Naive thymus-derived CD4-positive, alpha-beta T cell (primary cell): ENCODE results near the gene SLC11A1. TPM values are rescaled to one million over a fixed set of nuclear protein-coding genes. Genes with fewer than 3 reads are reported as not detected.

ENCODE experiments used
- ATAC-seq: fragments of 150-1000 bp; cut with Tn5 transposase; 2 replicates; pipeline ENCODE4 v1.10.0; 2021; ENCODE audit warnings: mild to moderate bottlenecking, moderate library complexity
- CTCF ChIA-PET: fragments of 350-600 bp; sonication (Branson Sonifier 250); formaldehyde crosslinking; loops from one replicate; lab custom pipeline; 2021; ENCODE audit warnings: antibody characterized with exemption; lab: Charles Lee
- POLR2A ChIA-PET: fragments of 350-600 bp; sonication (Branson Sonifier 250); formaldehyde crosslinking; loops from one replicate; lab custom pipeline; 2021; ENCODE audit warnings: antibody characterized with exemption, inconsistent platforms; lab: Charles Lee
- DNase-seq, 9 donors: peaks; one replicate each; pipeline versions ENCODE4 v3.0.0 to v3.0.0-alpha.2; 2020 to 2022; ENCODE audit warnings: mixed read lengths in 1 of 9
- H3K27ac ChIP-seq: one replicate; pipeline ENCODE4 v1.7.0; 2013; ENCODE audit warnings: mild to moderate bottlenecking, low read depth, low read length, moderate library complexity
- H3K27me3 ChIP-seq, 2 donors: one replicate each; pipeline ENCODE4 v1.7.0; 2013; ENCODE audit warnings: low read length in 2 of 2, mild to moderate bottlenecking in 2 of 2, moderate library complexity in 2 of 2; ENCODE audit not compliant: control insufficient read depth in 2 of 2, insufficient read depth in 2 of 2
- H3K36me3 ChIP-seq, 3 experiments: 1 replicate in 2 of 3; 2 replicates in 1 of 3; pipeline ENCODE4 v1.7.0; 2013; ENCODE audit warnings: low read length in 3 of 3, mild to moderate bottlenecking in 3 of 3, moderate library complexity in 1 of 3; ENCODE audit not compliant: insufficient read depth in 3 of 3, control insufficient read depth in 2 of 3
- H3K4me1 ChIP-seq, 2 donors: one replicate each; pipeline ENCODE4 v1.7.0; 2013; ENCODE audit warnings: low read length in 2 of 2, mild to moderate bottlenecking in 2 of 2, moderate library complexity in 1 of 2; ENCODE audit not compliant: control insufficient read depth in 2 of 2, insufficient read depth in 2 of 2
- H3K4me3 ChIP-seq: 2 replicates; pipeline ENCODE4 v1.7.0; 2013; ENCODE audit warnings: mild to moderate bottlenecking, low read length
- H3K9me3 ChIP-seq, 3 experiments: 1 replicate in 2 of 3; 2 replicates in 1 of 3; pipeline ENCODE4 v1.7.0; 2013; ENCODE audit warnings: low read length in 3 of 3; ENCODE audit not compliant: control insufficient read depth in 2 of 3
- H3K27ac Mint-ChIP-seq, 9 donors: one replicate each; pipeline ENCODE4 v1.8.0; 2020 to 2022; ENCODE audit warnings: mixed read lengths in 9 of 9, mild to moderate bottlenecking in 8 of 9, moderate library complexity in 5 of 9, inconsistent platforms in 2 of 9
- H3K27me3 Mint-ChIP-seq, 5 donors: one replicate each; pipeline ENCODE4 v1.8.0; 2021 to 2022; ENCODE audit warnings: mixed read lengths in 5 of 5, mild to moderate bottlenecking in 1 of 5
- H3K36me3 Mint-ChIP-seq, 5 donors: one replicate each; pipeline ENCODE4 v1.8.0; 2020 to 2022; ENCODE audit warnings: mixed read lengths in 5 of 5, mild to moderate bottlenecking in 3 of 5, inconsistent platforms in 1 of 5
- H3K4me1 Mint-ChIP-seq, 7 donors: one replicate each; pipeline ENCODE4 v1.8.0; 2020 to 2022; ENCODE audit warnings: mixed read lengths in 7 of 7, mild to moderate bottlenecking in 3 of 7, inconsistent platforms in 1 of 7
- H3K4me3 Mint-ChIP-seq, 10 donors: one replicate each; pipeline ENCODE4 v1.8.0; 2020 to 2022; ENCODE audit warnings: mild to moderate bottlenecking in 10 of 10, mixed read lengths in 10 of 10, moderate library complexity in 6 of 10, inconsistent platforms in 2 of 10
- H3K9me3 Mint-ChIP-seq, 11 donors: one replicate each; pipeline ENCODE4 v1.8.0; 2020 to 2022; ENCODE audit warnings: mixed read lengths in 11 of 11, mild to moderate bottlenecking in 4 of 11, inconsistent platforms in 1 of 11, moderate library complexity in 1 of 11
- intact Hi-C, 2 donors: fragments of 100-400 bp; cut with micrococcal nuclease; formaldehyde crosslinking; loops; one replicate each; pipeline ENCODE4 v1.15.1; 2023
- polyA plus RNA-seq, 2 donors: library from polyadenylated mRNA; unstranded; fragments of 300-500 nt; fragmentation: Illumina TruSeq; gene quantifications; one replicate each; pipeline ENCODE4 v1.2.3, GENCODE V29; 2021
- total RNA-seq, 6 experiments: library from RNA in 5 of 6; stranded (reverse) in 5 of 6; gene quantifications; 1 replicate in 5 of 6; 2 replicates in 1 of 6; pipeline ENCODE4 v1.2.3 and lab custom pipeline; 2021 to 2026

The SLC11A1 gene
- total and polyA plus RNA-seq, 7 experiments from 2014 or later, result 0.27 to 399 (median 1.1) TPM

GRCh38 chr2:218342837-218343236, 39.2 kb upstream of the SLC11A1 start:
- H3K4me3 Mint-ChIP-seq, result no peak overlapping the region
- Histone ChIP-seq H3K4me3 (no peak overlapping the region), H3K27ac (no peak overlapping the region), H3K4me1 (no peaks in the 10 kb centered on the region), H3K36me3 (no peaks in the 10 kb centered on the region), H3K27me3 (no peaks in the 10 kb centered on the region), H3K9me3 (no peaks in the 10 kb centered on the region)
- H3K27ac Mint-ChIP-seq, result no peak overlapping the region
- H3K9me3 Mint-ChIP-seq, result no peaks in the 10 kb centered on the region
- no peaks in the 10 kb centered on the region for H3K4me1 Mint-ChIP-seq
- no peaks in the 10 kb centered on the region for H3K27me3 Mint-ChIP-seq
- no peak for DNase-seq
- no peaks in the 10 kb centered on the region for H3K36me3 Mint-ChIP-seq
- no peak for ATAC-seq
- CTCF ChIA-PET, result interaction anchor here (1.1 to 1.7 kb wide), 3 partner anchors 13 to 41 kb away, joined by 3 to 6 read pairs (median 5); partner anchors contain the start of gene CATIP
- intact Hi-C loops, result no loop called here
- POLR2A ChIA-PET, result interaction anchor here (1.0 kb wide), 1 partner anchor 53 kb away, joined by 3 read pairs; no protein-coding TSS in a partner anchor

GRCh38 chr2:218343591-218343990, 38.5 kb upstream of the SLC11A1 start:
- Histone ChIP-seq H3K27me3 (no peaks in the 10 kb centered on the region), H3K4me1 (no peaks in the 10 kb centered on the region), H3K9me3 (no peaks in the 10 kb centered on the region), H3K4me3 (no peak overlapping the region), H3K36me3 (no peaks in the 10 kb centered on the region), H3K27ac (no peak overlapping the region)
- no peaks in the 10 kb centered on the region for H3K27me3 Mint-ChIP-seq
- no peak for ATAC-seq
- H3K4me3 Mint-ChIP-seq, result no peak overlapping the region
- intact Hi-C loops, result no loop called here
- no peaks in the 10 kb centered on the region for H3K9me3 Mint-ChIP-seq
- CTCF ChIA-PET, result interaction anchor here (1.0 to 1.7 kb wide), 4 partner anchors 13 to 61 kb away, joined by 3 to 6 read pairs (median 4); partner anchors contain the start of gene CATIP
- H3K27ac Mint-ChIP-seq, result peak overlapping the region in 3 of 9 donors; percentile 46 to 72 (median 53)
- H3K4me1 Mint-ChIP-seq, result no peaks in the 10 kb centered on the region
- POLR2A ChIA-PET, result interaction anchor here (1.3 kb wide), 1 partner anchor 26 kb away, joined by 4 read pairs; no protein-coding TSS in a partner anchor
- no peaks in the 10 kb centered on the region for H3K36me3 Mint-ChIP-seq
- DNase-seq, result no peak

GRCh38 chr2:218344090-218344754, 37.9 kb upstream of the SLC11A1 start:
- POLR2A ChIA-PET, result interaction anchor here (1.3 kb wide), 1 partner anchor 27 kb away, joined by 4 read pairs; no protein-coding TSS in a partner anchor
- Histone ChIP-seq H3K4me3 (no peak overlapping the region), H3K27me3 (no peaks in the 10 kb centered on the region), H3K36me3 (no peaks in the 10 kb centered on the region), H3K9me3 (no peaks in the 10 kb centered on the region), H3K27ac (no peak overlapping the region), H3K4me1 (no peaks in the 10 kb centered on the region)
- intact Hi-C loops, result no loop called here
- H3K27ac Mint-ChIP-seq, result peak overlapping the region in 2 of 9 donors; percentile 34 to 72
- H3K4me1 Mint-ChIP-seq, result no peaks in the 10 kb centered on the region
- H3K36me3 Mint-ChIP-seq, result no peaks in the 10 kb centered on the region
- H3K4me3 Mint-ChIP-seq, result no peak overlapping the region
- H3K27me3 Mint-ChIP-seq, result no peaks in the 10 kb centered on the region
- ATAC-seq (no peak), DNase-seq (no peak)
- H3K9me3 Mint-ChIP-seq, result no peaks in the 10 kb centered on the region
- CTCF ChIA-PET, result interaction anchor here (0.5 to 1.7 kb wide), 4 partner anchors 25 to 125 kb away, joined by 3 to 6 read pairs (median 4); no protein-coding TSS in a partner anchor

GRCh38 chr2:218344755-218345417, 37.2 kb upstream of the SLC11A1 start:
- H3K36me3 ChIP-seq, result no peaks in the 10 kb centered on the region
- Mint-ChIP-seq H3K27ac (no peak overlapping the region), H3K36me3 (peaks cover 0 to 4% (median 0%) of the 10 kb centered on the region in 5 donors), H3K4me1 (no peaks in the 10 kb centered on the region), H3K4me3 (no peak overlapping the region), H3K9me3 (peaks cover 0 to 4% (median 0%) of the 10 kb centered on the region in 11 donors), H3K27me3 (no peaks in the 10 kb centered on the region)
- POLR2A ChIA-PET, result interaction anchor here (1.5 kb wide), 1 partner anchor 11 kb away, joined by 3 read pairs; the partner anchor contains the start of gene CATIP
- no peak overlapping the region for H3K4me3 ChIP-seq
- H3K27me3 ChIP-seq, result no peaks in the 10 kb centered on the region
- no peak overlapping the region for H3K27ac ChIP-seq
- CTCF ChIA-PET, result interaction anchor here (0.6 to 1.7 kb wide), 2 partner anchors 11 to 43 kb away, joined by 3 to 6 read pairs; no protein-coding TSS in a partner anchor
- ATAC-seq (no peak), DNase-seq (no peak)
- intact Hi-C loops, result no loop called here
- no peaks in the 10 kb centered on the region for H3K9me3 ChIP-seq
- H3K4me1 ChIP-seq, result no peaks in the 10 kb centered on the region

GRCh38 chr2:218345491-218346236, 36.4 kb upstream of the SLC11A1 start:
- ATAC-seq (no peak), DNase-seq (no peak)
- intact Hi-C loops, result no loop called here
- Histone ChIP-seq H3K27ac (no peak overlapping the region), H3K27me3 (no peaks in the 10 kb centered on the region), H3K4me1 (no peaks in the 10 kb centered on the region), H3K9me3 (no peaks in the 10 kb centered on the region), H3K36me3 (no peaks in the 10 kb centered on the region), H3K4me3 (no peak overlapping the region)
- no peaks in the 10 kb centered on the region for H3K27me3 Mint-ChIP-seq
- CTCF ChIA-PET, result no interaction called here
- H3K27ac Mint-ChIP-seq, result peak overlapping the region in 1 of 9 donors; percentile 55
- no peaks in the 10 kb centered on the region for H3K4me1 Mint-ChIP-seq
- peaks cover 0 to 10% (median 0%) of the 10 kb centered on the region in 11 donors for H3K9me3 Mint-ChIP-seq
- no peak overlapping the region for H3K4me3 Mint-ChIP-seq
- H3K36me3 Mint-ChIP-seq, result peaks cover 0 to 4% (median 0%) of the 10 kb centered on the region in 5 donors
- POLR2A ChIA-PET, result interaction anchor here (1.5 kb wide), 1 partner anchor 11 kb away, joined by 3 read pairs; the partner anchor contains the start of gene CATIP

GRCh38 chr2:218347172-218347571, 34.9 kb upstream of the SLC11A1 start:
- Histone ChIP-seq H3K9me3 (peaks cover 0 to 6% (median 0%) of the 10 kb centered on the region in 3 experiments), H3K4me1 (no peaks in the 10 kb centered on the region), H3K36me3 (no peaks in the 10 kb centered on the region), H3K27ac (no peak overlapping the region), H3K4me3 (no peak overlapping the region), H3K27me3 (no peaks in the 10 kb centered on the region)
- H3K4me3 Mint-ChIP-seq, result no peak overlapping the region
- ChIA-PET POLR2A (interaction anchor here (1.5 kb wide), 1 partner anchor 45 kb away, joined by 4 read pairs; no protein-coding TSS in a partner anchor), CTCF (interaction anchor here (0.7 kb wide), 1 partner anchor 30 kb away, joined by 3 read pairs; no protein-coding TSS in a partner anchor)
- peak overlapping the region in 1 of 9 donors; percentile 74 for H3K27ac Mint-ChIP-seq
- no peaks in the 10 kb centered on the region for H3K4me1 Mint-ChIP-seq
- ATAC-seq, result no peak
- H3K9me3 Mint-ChIP-seq, result peaks cover 0 to 25% (median 8%) of the 10 kb centered on the region in 11 donors
- peaks cover 0 to 8% (median 4%) of the 10 kb centered on the region in 5 donors for H3K36me3 Mint-ChIP-seq
- peaks cover 0 to 3% (median 0%) of the 10 kb centered on the region in 5 donors for H3K27me3 Mint-ChIP-seq
- no peak for DNase-seq
- intact Hi-C loops, result no loop called here
